ENCODE measurements around the gene ADCY3. TPM values are rescaled to one million over a fixed set of nuclear protein-coding genes. Genes with fewer than 3 reads are reported as not detected.

Gene ADCY3
- total and polyA plus RNA-seq, 2 donors from 2014 or later: 21.1 to 44.6 TPM

DNA sequence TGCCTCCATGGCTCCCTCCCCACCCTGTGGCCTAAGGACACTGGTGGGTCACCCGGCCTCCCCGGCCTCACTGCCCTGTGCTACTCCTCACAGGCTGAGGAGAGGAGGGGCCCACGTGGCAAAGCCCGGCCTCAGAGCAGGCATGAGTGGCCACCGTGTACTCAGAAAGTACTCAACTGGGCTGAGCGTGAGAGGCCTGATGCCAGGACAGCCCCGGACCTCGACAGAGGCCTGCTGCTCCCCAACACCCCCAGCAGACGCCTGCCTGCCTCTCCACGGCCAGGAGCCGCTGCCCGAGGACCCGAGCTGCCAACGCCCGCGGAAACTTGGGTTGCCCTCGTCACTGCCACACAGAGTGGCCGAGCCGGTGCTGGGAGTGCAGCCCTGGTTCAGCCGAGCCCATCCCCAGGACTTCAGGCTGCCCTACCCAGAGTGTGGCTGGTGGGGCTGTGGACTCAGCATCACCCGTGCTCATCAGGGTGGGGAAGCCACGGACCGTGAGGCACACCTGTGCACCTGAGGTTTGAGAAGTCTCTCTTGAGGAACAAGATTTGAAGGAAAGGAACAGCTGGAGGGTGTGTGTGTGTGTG, 67.5 kb downstream of the ADCY3 start:
- Histone ChIP-seq H3K9me3 (ENCODE audit: control insufficient read depth in 2 of 3, insufficient read depth in 1 of 3, low read length in 3 of 3) (no peaks in the 10 kb centered on the region), H3K27ac (ENCODE audit: low read depth in 2 of 2, low read length in 2 of 2) (peak overlapping the region in 1 of 2 donors; percentile 17), H3K4me3 (ENCODE audit: low read length in 3 of 3) (no peak overlapping the region), H3K36me3 (ENCODE audit: control insufficient read depth in 2 of 3, insufficient read depth in 3 of 3, low read length in 3 of 3) (no peaks in the 10 kb centered on the region), H3K4me1 (ENCODE audit: control insufficient read depth in 2 of 3, insufficient read depth in 2 of 3, low read depth in 1 of 3, low read length in 3 of 3) (peaks cover 0 to 19% (median 6%) of the 10 kb centered on the region in 3 donors), H3K27me3 (ENCODE audit: control insufficient read depth, insufficient read depth, low read length) (no peaks in the 10 kb centered on the region), H3K9ac (ENCODE audit: low read length in 3 of 3) (no peak overlapping the region)
- TF ChIP-seq, protein P1, sequence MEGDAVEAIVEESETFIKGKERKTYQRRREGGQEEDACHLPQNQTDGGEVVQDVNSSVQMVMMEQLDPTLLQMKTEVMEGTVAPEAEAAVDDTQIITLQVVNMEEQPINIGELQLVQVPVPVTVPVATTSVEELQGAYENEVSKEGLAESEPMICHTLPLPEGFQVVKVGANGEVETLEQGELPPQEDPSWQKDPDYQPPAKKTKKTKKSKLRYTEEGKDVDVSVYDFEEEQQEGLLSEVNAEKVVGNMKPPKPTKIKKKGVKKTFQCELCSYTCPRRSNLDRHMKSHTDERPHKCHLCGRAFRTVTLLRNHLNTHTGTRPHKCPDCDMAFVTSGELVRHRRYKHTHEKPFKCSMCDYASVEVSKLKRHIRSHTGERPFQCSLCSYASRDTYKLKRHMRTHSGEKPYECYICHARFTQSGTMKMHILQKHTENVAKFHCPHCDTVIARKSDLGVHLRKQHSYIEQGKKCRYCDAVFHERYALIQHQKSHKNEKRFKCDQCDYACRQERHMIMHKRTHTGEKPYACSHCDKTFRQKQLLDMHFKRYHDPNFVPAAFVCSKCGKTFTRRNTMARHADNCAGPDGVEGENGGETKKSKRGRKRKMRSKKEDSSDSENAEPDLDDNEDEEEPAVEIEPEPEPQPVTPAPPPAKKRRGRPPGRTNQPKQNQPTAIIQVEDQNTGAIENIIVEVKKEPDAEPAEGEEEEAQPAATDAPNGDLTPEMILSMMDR (IDR thresholded peaks at IDR 0.05; ENCODE audit: borderline replicate concordance, extremely low read depth, insufficient read depth): no peak
- DNase-seq (peak in 2 of 5 donors; percentile 22 to 71), FAIRE-seq (no peak)
- intact Hi-C loops (cut with DNase I): no loop called here

DNA sequence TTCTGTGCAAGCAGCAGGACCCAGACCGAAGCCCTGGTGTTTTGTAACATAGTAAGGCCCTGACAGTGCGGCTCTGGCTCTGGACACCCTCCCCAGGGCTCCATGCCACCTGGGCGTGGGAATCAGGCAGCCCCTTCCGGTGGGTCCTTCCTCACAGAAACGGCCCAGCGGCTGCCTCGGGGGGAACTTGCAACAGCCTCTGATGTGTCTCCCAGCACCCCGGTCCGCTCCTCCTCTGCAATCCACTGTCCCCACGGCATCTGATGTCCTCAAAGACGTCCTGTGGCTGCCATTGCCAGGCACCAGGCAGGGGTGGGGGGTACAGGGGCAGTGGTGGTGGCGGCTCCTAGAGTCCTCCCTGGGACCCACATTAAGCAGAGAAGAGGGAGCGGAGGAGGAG, 68.0 kb downstream of the ADCY3 start:
- Histone ChIP-seq H3K27ac (ENCODE audit: low read depth in 2 of 2, low read length in 2 of 2) (no peak overlapping the region), H3K9ac (ENCODE audit: low read length in 3 of 3) (no peak overlapping the region), H3K4me3 (ENCODE audit: low read length in 3 of 3) (no peak overlapping the region), H3K9me3 (ENCODE audit: control insufficient read depth in 2 of 3, insufficient read depth in 1 of 3, low read length in 3 of 3) (no peaks in the 10 kb centered on the region), H3K27me3 (ENCODE audit: control insufficient read depth, insufficient read depth, low read length) (no peaks in the 10 kb centered on the region), H3K4me1 (ENCODE audit: control insufficient read depth in 2 of 3, insufficient read depth in 2 of 3, low read depth in 1 of 3, low read length in 3 of 3) (peaks cover 0 to 18% (median 6%) of the 10 kb centered on the region in 3 donors), H3K36me3 (ENCODE audit: control insufficient read depth in 2 of 3, insufficient read depth in 3 of 3, low read length in 3 of 3) (no peaks in the 10 kb centered on the region)
- intact Hi-C loops (cut with DNase I): no loop called here
- DNase-seq (peak in 1 of 5 donors; percentile 71), FAIRE-seq (no peak)
- TF ChIP-seq, protein P1 (IDR thresholded peaks at IDR 0.05; ENCODE audit: borderline replicate concordance, extremely low read depth, insufficient read depth): no peak

DNA sequence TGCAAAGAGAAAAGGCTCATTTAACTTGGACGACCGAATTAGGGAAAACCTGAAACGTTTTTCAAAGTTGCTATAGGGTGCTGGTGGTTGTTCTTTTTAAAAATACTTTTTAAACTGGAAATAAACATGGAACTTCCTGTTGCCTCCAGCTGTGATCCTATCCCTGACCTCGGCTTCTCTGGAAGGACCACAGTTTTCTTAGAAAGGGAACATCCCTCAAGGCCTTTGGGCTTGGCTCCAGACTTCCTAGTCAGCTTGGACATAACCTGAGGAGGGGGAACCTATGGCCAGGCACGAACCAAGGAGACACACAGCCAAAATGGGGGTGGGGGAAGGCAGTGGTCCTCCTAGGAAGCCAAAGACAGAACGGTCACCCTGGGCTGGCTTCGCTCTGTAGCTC, 69.1 kb downstream of the ADCY3 start:
- FAIRE-seq: no peak
- TF ChIP-seq, protein P1 (IDR thresholded peaks at IDR 0.05; ENCODE audit: borderline replicate concordance, extremely low read depth, insufficient read depth): no peak

More for the DNA sequence above, 69.1 kb downstream of the ADCY3 start:
- no peak overlapping the region for H3K4me3 ChIP-seq (ENCODE audit: low read length in 3 of 3)
- no peak overlapping the region for H3K9ac ChIP-seq (ENCODE audit: low read length in 3 of 3)
- H3K4me1 ChIP-seq (ENCODE audit: control insufficient read depth in 2 of 3, insufficient read depth in 2 of 3, low read depth in 1 of 3, low read length in 3 of 3): peaks cover 0 to 7% (median 4%) of the 10 kb centered on the region in 3 donors
- intact Hi-C loops (cut with DNase I): no loop called here
- DNase-seq: peak in 3 of 5 donors; percentile 28 to 75 (median 47)
- H3K27me3 ChIP-seq (ENCODE audit: control insufficient read depth, insufficient read depth, low read length): no peaks in the 10 kb centered on the region
- H3K9me3 ChIP-seq (ENCODE audit: control insufficient read depth in 2 of 3, insufficient read depth in 1 of 3, low read length in 3 of 3): no peaks in the 10 kb centered on the region
- H3K27ac ChIP-seq (ENCODE audit: low read depth in 2 of 2, low read length in 2 of 2): peak overlapping the region in 1 of 2 donors; percentile 22
- H3K36me3 ChIP-seq (ENCODE audit: control insufficient read depth in 2 of 3, insufficient read depth in 3 of 3, low read length in 3 of 3): no peaks in the 10 kb centered on the region
